Stimulated activated memory B cell treated with anti-CD40 and anti-IgM and Interleukin-4, amounts not matched to agents 10 μg/mL and 1 μg/mL and 100 μg/mL, for 72 hours (primary cell): ENCODE results near the gene TAF4.
"Not testable (repeated sequence)": the region's sequence is repeated elsewhere in the genome, so short reads cannot be mapped to it uniquely, and the experiment has no call there.

Experiments used
- ATAC-seq: fragments of 150-1000 bp; cut with Tn5 transposase; 2 replicates; pipeline ENCODE4 v1.10.0; 2021
- H3K27ac Mint-ChIP-seq: one replicate; pipeline ENCODE4 v1.8.0; 2022; ENCODE audit warnings: mild to moderate bottlenecking, mixed read lengths
- H3K27me3 Mint-ChIP-seq: one replicate; pipeline ENCODE4 v1.8.0; 2022; ENCODE audit warnings: mixed read lengths
- H3K36me3 Mint-ChIP-seq: one replicate; pipeline ENCODE4 v1.8.0; 2022; ENCODE audit warnings: mixed read lengths
- H3K4me1 Mint-ChIP-seq: one replicate; pipeline ENCODE4 v1.8.0; 2022; ENCODE audit warnings: mixed read lengths
- H3K4me3 Mint-ChIP-seq: one replicate; pipeline ENCODE4 v1.8.0; 2022; ENCODE audit warnings: mild to moderate bottlenecking, moderate library complexity, mixed read lengths
- H3K9me3 Mint-ChIP-seq: one replicate; pipeline ENCODE4 v1.8.0; 2022; ENCODE audit warnings: mixed read lengths

Gene TAF4

DNA sequence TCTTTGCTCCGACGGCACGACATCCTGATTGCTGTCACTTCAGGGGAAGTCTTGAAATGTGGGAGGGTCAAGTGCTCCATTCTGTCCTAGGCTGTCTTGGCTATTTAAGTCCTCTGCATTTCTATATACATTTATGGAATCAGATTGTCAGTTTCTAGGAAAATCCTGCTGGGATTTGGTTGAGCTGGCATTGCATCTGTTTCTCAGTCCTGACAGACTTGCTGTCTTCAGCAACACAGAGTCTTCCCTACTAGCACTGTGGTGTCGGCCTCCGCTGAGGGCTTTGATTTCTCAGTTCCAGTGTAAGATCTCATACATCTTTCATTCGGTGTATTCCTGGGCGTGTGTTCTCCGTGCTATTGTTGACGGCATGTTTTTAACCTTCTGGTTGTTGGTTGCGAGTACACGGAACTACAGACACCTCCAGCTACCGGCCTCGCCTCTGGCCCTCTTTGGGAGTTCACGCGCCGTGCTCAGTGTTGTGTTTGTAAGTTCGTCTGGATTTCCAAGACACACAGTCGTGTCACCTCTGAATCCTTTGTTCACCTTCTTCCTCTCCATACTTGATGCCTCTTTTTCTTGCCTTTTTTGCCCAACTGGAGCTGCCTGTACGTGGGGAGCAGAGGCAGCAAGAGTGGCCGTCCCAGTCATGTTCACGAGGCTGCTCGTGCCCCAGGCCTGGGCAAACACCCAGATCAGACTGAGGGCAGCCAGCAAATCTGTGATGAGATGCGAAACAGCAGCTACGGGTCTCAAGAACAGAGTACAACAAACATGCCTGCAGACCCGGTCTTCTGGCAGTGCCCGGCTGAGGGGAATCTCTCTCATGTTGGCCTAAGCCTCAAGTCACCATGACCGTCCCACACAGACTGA lies 92.8 kb downstream of the TAF4 start:
- Mint-ChIP-seq H3K4me1 (no peaks in the 10 kb centered on the region), H3K36me3 (peaks cover 52% of the 10 kb centered on the region), H3K27ac (no peak overlapping the region), H3K4me3 (no peak overlapping the region), H3K27me3 (peaks cover 10% of the 10 kb centered on the region), H3K9me3 (peaks cover 2% of the 10 kb centered on the region)
- no peak for ATAC-seq

- H3K27me3 Mint-ChIP-seq: peaks cover 23% of the 10 kb centered on the region
- not testable (repeated sequence) for H3K9me3 Mint-ChIP-seq, ATAC-seq, H3K27ac Mint-ChIP-seq, H3K4me3 Mint-ChIP-seq, H3K4me1 Mint-ChIP-seq
- peaks cover 42% of the 10 kb centered on the region for H3K36me3 Mint-ChIP-seq
Observed at GRCh38 chr20:61971595-61971994, 94.1 kb downstream of the TAF4 start.

- H3K9me3 Mint-ChIP-seq: peaks cover 2% of the 10 kb centered on the region
- H3K27me3 Mint-ChIP-seq: peaks cover 32% of the 10 kb centered on the region
- H3K27ac Mint-ChIP-seq: no peak overlapping the region
- peaks cover 7% of the 10 kb centered on the region for H3K4me1 Mint-ChIP-seq
- peaks cover 34% of the 10 kb centered on the region for H3K36me3 Mint-ChIP-seq
- H3K4me3 Mint-ChIP-seq: no peak overlapping the region
- ATAC-seq: no peak
Observed at GRCh38 chr20:61970357-61970756, 95.3 kb downstream of the TAF4 start.

DNA sequence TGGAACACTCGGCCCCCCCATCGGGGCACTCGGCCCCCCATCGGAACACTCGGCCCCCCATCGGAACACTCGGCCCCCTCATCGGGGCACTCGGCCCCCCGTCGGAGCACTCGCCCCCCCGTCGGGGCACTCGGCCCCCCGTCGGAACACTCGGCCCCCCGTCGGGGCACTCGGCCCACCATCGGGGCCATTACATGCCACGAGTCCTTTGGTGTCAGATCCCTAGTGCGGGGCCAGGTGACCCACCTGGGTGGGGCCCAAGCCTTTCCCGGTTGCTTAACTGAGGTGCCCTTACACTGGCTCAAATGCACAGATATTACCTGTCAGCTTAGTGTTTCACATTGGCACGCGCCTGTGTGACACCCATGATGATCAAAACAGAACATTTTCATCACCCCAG lies 95.9 kb downstream of the TAF4 start:
- no peak for ATAC-seq
- no peak overlapping the region for H3K4me3 Mint-ChIP-seq

GRCh38 chr20:61968932-61969331 lies 96.7 kb downstream of the TAF4 start:
- peaks cover 7% of the 10 kb centered on the region for H3K4me1 Mint-ChIP-seq

More for the DNA sequence above, 95.9 kb downstream of the TAF4 start:
- Mint-ChIP-seq H3K9me3 (peaks cover 2% of the 10 kb centered on the region), H3K4me1 (peaks cover 7% of the 10 kb centered on the region), H3K27me3 (peaks cover 37% of the 10 kb centered on the region), H3K27ac (no peak overlapping the region), H3K36me3 (peaks cover 34% of the 10 kb centered on the region)

DNA sequence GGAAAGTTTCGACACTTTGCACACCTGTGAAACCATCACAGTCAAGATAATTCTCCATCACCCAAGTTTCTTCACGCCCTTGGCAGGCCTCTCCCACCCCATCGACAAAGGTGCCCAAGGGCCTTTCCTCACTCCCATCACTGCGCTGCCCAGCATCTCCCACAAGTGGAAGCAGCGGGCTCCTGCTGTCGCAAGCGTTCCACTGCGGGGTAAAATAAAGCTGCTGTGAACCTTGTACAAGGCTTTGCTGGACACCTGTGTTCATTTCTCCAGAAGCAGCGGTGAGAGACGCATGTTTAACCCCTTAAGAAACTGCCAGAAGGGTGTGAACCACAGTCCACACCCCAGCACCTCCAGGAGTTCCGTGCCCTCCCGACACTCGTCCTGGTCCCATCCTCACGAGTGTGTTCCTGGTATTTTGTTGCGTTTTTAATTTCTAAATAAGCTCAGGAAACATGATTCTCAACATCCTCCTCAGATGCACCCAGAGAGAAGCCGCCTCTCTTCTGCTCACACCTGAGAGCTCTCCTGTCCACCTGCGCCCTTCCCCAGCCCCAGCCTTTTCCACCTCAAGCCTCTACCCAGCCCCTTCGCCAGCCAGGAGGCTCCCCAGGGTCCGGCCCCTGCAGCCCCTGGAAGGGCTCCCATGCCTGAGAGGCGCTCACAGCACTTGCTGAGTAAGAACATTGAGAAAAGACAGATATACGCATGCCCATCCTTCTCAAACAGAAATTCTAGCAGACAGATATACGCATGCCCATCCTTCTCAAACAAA lies 97.5 kb downstream of the TAF4 start:
- H3K9me3 Mint-ChIP-seq: peaks cover 5% of the 10 kb centered on the region
- no peak overlapping the region for H3K4me3 Mint-ChIP-seq
- no peak overlapping the region for H3K27ac Mint-ChIP-seq
- peaks cover 18% of the 10 kb centered on the region for H3K36me3 Mint-ChIP-seq
- H3K4me1 Mint-ChIP-seq: peaks cover 7% of the 10 kb centered on the region
- peaks cover 49% of the 10 kb centered on the region for H3K27me3 Mint-ChIP-seq
- no peak for ATAC-seq

More at GRCh38 chr20:61968932-61969331, 96.7 kb downstream of the TAF4 start:
- Mint-ChIP-seq H3K36me3 (peaks cover 26% of the 10 kb centered on the region), H3K4me3 (no peak overlapping the region), H3K27ac (no peak overlapping the region), H3K27me3 (peaks cover 42% of the 10 kb centered on the region), H3K9me3 (peaks cover 2% of the 10 kb centered on the region)
- no peak for ATAC-seq

- Mint-ChIP-seq H3K36me3 (peaks cover 9% of the 10 kb centered on the region), H3K27ac (no peak overlapping the region), H3K27me3 (peaks cover 49% of the 10 kb centered on the region), H3K9me3 (peaks cover 5% of the 10 kb centered on the region), H3K4me3 (no peak overlapping the region), H3K4me1 (peaks cover 7% of the 10 kb centered on the region)
- ATAC-seq: no peak
Observed at GRCh38 chr20:61967300-61967699, 98.4 kb downstream of the TAF4 start.

DNA sequence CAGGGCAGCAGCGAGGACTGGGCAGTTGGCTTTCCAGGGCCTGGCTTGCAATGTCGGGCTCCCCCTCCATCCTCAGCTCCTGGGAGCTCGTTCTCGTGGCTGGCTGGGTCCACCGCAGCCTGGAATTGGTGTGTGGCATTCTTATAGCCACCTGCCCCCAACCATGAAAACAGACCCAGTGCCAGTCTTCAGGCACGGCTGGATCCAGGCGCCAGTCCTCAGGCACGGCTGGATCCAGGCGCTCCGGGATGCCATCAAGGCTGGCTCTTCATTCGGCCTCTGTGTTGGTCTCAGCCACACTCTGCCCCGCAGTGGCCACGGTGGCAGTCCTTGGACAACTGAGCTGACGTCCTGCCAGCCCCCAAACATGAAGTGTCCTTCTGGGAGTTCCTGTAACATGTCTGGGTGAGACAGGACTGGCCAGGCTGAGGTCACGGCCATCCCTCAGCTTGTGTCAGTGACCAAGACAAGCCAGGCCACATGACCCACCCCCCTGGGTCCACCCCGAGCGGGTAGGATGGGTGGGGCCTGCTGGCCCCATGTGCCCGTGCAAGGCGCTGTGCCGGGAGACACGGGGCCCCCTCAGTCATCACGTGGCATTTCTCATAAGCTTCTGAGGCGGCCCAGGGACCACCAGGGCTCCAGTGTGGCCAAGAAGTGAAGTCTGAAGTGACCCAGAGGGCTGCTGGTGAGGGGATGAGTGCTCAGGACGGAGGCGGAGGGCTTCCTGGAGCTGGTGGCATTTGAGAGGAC lies 99.0 kb downstream of the TAF4 start:
- peaks cover 5% of the 10 kb centered on the region for H3K9me3 Mint-ChIP-seq
- H3K4me1 Mint-ChIP-seq: peaks cover 7% of the 10 kb centered on the region
- peak; percentile 31 for ATAC-seq
- H3K36me3 Mint-ChIP-seq: peaks cover 4% of the 10 kb centered on the region
- H3K27ac Mint-ChIP-seq: no peak overlapping the region
- peaks cover 49% of the 10 kb centered on the region for H3K27me3 Mint-ChIP-seq
- peak overlapping the region; percentile 25 for H3K4me3 Mint-ChIP-seq

DNA sequence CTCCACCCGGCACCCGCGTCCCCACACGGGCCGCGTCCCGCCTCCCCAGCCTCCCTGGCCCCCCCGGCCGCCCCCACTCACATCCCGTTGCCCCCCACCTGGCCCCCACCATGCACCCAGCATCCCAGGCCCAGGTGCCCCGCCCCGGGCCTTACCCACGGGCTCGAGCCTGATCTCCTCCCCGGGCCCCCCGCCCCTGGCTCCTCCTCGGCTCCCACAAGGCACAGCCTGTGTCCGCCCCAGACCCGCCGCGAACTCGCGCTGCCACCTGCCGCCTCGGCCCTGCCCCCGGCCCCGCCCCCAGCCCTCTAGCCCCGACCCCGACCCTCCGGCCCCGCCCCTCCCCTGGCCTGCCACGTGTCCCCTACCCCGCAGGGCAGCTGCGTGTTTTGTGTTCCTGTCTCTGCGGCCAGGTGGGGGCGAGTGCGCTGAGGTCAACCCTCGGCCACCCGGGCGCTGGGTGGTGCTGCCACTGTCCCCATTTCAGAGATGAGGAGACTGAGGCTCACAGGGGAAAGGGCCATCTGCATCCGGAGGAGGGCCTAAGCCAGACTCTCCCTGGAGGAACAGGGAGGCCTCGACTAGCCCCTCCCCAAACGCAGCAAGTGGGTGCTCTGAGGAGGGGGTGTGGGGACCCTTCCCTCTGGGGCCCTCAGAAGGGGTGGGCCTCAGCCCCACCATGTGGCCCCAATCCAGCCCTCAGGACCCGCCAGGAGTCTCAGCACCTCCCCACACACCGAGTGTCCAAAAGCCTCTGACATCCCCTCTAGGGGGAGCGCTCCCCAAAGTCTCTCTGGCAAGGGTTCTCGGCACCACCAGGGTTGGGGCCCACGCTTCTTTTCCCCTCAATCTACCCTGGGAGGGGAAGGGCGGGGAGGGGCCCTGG lies 99.8 kb downstream of the TAF4 start:
- no peak overlapping the region for H3K4me3 Mint-ChIP-seq
- H3K4me1 Mint-ChIP-seq: peaks cover 7% of the 10 kb centered on the region
- H3K27ac Mint-ChIP-seq: no peak overlapping the region

DNA sequence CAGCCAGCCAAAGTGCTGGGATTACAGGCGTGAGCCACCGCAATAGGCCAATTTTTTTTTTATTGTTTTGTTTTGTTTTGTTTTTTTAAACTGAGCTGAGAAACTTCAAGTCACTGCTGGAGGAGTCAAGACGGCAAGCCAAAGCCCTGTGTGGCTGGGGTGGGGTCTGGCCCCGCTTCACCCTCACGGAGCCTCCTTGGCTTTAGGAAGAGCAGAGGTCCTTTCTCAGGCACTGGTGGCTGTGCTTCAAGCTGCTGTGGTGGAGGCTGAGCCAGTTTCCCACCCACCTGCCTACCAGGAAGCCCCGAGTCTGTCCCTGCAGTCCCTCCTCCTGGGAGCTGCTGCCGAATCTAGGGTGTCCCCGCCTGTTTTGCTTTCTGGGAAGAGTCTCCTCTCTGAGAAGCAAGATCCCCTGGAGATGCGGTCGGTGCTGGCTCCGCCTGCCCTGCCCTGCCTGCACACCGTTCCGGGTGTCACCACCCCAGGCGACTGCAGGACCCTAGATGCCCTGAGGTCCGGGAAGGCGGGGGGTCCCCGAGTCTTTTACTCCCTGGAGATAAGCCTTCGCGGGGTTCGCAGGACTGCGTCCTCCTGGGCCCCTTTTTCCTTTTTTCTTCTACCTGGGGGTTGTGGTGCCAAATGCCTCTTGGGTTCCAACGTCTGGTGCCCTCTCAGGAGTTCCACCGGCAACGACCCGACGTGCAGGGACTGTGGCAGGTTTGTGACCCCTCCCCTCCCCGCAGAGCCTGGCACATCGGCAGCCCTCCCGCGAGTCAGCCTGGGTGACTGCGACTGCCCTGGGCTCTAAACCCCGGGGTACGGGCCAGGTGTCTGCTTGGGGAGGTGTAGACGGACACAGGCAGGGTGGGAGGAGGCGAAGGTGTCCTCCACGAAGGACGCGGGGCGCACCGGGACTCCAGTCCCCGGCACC lies 100.7 kb downstream of the TAF4 start:
- no peak for ATAC-seq
- Mint-ChIP-seq H3K9me3 (peaks cover 3% of the 10 kb centered on the region), H3K27ac (no peak overlapping the region), H3K27me3 (peaks cover 49% of the 10 kb centered on the region), H3K4me1 (peaks cover 7% of the 10 kb centered on the region), H3K4me3 (no peak overlapping the region), H3K36me3 (no peaks in the 10 kb centered on the region)

More for the DNA sequence above, 99.8 kb downstream of the TAF4 start:
- ATAC-seq: peak; percentile 63
- Mint-ChIP-seq H3K27me3 (peaks cover 49% of the 10 kb centered on the region), H3K36me3 (peaks cover 4% of the 10 kb centered on the region), H3K9me3 (peaks cover 5% of the 10 kb centered on the region)

GRCh38 chr20:61963885-61964674 lies 101.6 kb downstream of the TAF4 start:
- H3K36me3 Mint-ChIP-seq: no peaks in the 10 kb centered on the region
- peaks cover 49% of the 10 kb centered on the region for H3K27me3 Mint-ChIP-seq
- no peak overlapping the region for H3K4me3 Mint-ChIP-seq
- H3K4me1 Mint-ChIP-seq: peaks cover 7% of the 10 kb centered on the region
- no peak for ATAC-seq
- H3K9me3 Mint-ChIP-seq: peaks cover 3% of the 10 kb centered on the region
- H3K27ac Mint-ChIP-seq: no peak overlapping the region

- ATAC-seq: no peak
- peaks cover 3% of the 10 kb centered on the region for H3K9me3 Mint-ChIP-seq
- H3K36me3 Mint-ChIP-seq: no peaks in the 10 kb centered on the region
- peaks cover 7% of the 10 kb centered on the region for H3K4me1 Mint-ChIP-seq
- peaks cover 41% of the 10 kb centered on the region for H3K27me3 Mint-ChIP-seq
- H3K27ac Mint-ChIP-seq: no peak overlapping the region
- H3K4me3 Mint-ChIP-seq: no peak overlapping the region
Observed at GRCh38 chr20:61963149-61963548, 102.5 kb downstream of the TAF4 start.

- Mint-ChIP-seq H3K4me1 (no peaks in the 10 kb centered on the region), H3K36me3 (no peaks in the 10 kb centered on the region), H3K27me3 (peaks cover 18% of the 10 kb centered on the region), H3K4me3 (no peak overlapping the region), H3K27ac (no peak overlapping the region), H3K9me3 (peaks cover 3% of the 10 kb centered on the region)
- no peak for ATAC-seq
Observed at GRCh38 chr20:61960836-61961235, 104.8 kb downstream of the TAF4 start.
